Measurements from ENCODE around the gene TMEM238L. TPM values are rescaled to one million over a fixed set of nuclear protein-coding genes. Genes with fewer than 3 reads are reported as not detected.

TMEM238L gene
- total RNA-seq, 2 donors from 2014 or later, result not detected

- no peaks in the 10 kb centered on the region for H3K27me3 ChIP-seq
- no peaks in the 10 kb centered on the region for H3K4me1 ChIP-seq
- no peaks in the 10 kb centered on the region for H3K9me3 ChIP-seq
- no peak for DNase-seq (ENCODE audit: low spot score)
- no peak overlapping the region for H3K27ac ChIP-seq
- H3K4me3 ChIP-seq, result no peak overlapping the region
- TF ChIP-seq CTCF (IDR thresholded peaks at IDR 0.05), result no peak
- no peaks in the 10 kb centered on the region for H3K36me3 ChIP-seq
Measured at GRCh38 chr17:10756185-10756584, 47.7 kb downstream of the TMEM238L start.

GRCh38 chr17:10755592-10756127 lies 48.2 kb downstream of the TMEM238L start:
- DNase-seq (ENCODE audit: low spot score), result no peak

GRCh38 chr17:10754861-10755591 lies 48.9 kb downstream of the TMEM238L start:
- Histone ChIP-seq H3K9me3 (no peaks in the 10 kb centered on the region), H3K27me3 (no peaks in the 10 kb centered on the region), H3K4me3 (no peak overlapping the region), H3K27ac (no peak overlapping the region), H3K36me3 (no peaks in the 10 kb centered on the region), H3K4me1 (no peaks in the 10 kb centered on the region)
- no peak for TF ChIP-seq CTCF (IDR thresholded peaks at IDR 0.05)
- no peak for DNase-seq (ENCODE audit: low spot score)

More at GRCh38 chr17:10755592-10756127, 48.2 kb downstream of the TMEM238L start:
- no peaks in the 10 kb centered on the region for H3K4me1 ChIP-seq
- H3K27ac ChIP-seq, result no peak overlapping the region
- H3K27me3 ChIP-seq, result no peaks in the 10 kb centered on the region
- no peaks in the 10 kb centered on the region for H3K36me3 ChIP-seq
- no peak overlapping the region for H3K4me3 ChIP-seq
- H3K9me3 ChIP-seq, result no peaks in the 10 kb centered on the region
- no peak for TF ChIP-seq CTCF (IDR thresholded peaks at IDR 0.05)

- H3K9me3 ChIP-seq, result no peaks in the 10 kb centered on the region
Measured at GRCh38 chr17:10754109-10754508, 49.8 kb downstream of the TMEM238L start.

GRCh38 chr17:10752696-10753095 lies 51.2 kb downstream of the TMEM238L start:
- no peak for DNase-seq (ENCODE audit: low spot score)
- no peaks in the 10 kb centered on the region for H3K9me3 ChIP-seq
- no peaks in the 10 kb centered on the region for H3K36me3 ChIP-seq
- H3K27ac ChIP-seq, result no peak overlapping the region
- H3K4me3 ChIP-seq, result no peak overlapping the region
- no peaks in the 10 kb centered on the region for H3K4me1 ChIP-seq
- no peaks in the 10 kb centered on the region for H3K27me3 ChIP-seq
- no peak for TF ChIP-seq CTCF (IDR thresholded peaks at IDR 0.05)

More at GRCh38 chr17:10754109-10754508, 49.8 kb downstream of the TMEM238L start:
- H3K4me3 ChIP-seq, result no peak overlapping the region
- H3K36me3 ChIP-seq, result no peaks in the 10 kb centered on the region
- DNase-seq (ENCODE audit: low spot score), result no peak
- no peak overlapping the region for H3K27ac ChIP-seq
- H3K27me3 ChIP-seq, result no peaks in the 10 kb centered on the region
- no peaks in the 10 kb centered on the region for H3K4me1 ChIP-seq
- no peak for TF ChIP-seq CTCF (IDR thresholded peaks at IDR 0.05)
